HEK293T (cell line): ENCODE results near the gene KDM5C.

Source experiments
- CTCF ChIA-PET: fragments of 350-600 bp; formaldehyde crosslinking; extraction: SDS; loops from one replicate; lab custom pipeline; 2021; ENCODE audit warnings: antibody characterized with exemption, inconsistent platforms; lab: Yijun Ruan, JAX
- POLR2A ChIA-PET: fragments of 350-600 bp; formaldehyde crosslinking; extraction: SDS; loops from one replicate; lab custom pipeline; 2020; ENCODE audit warnings: antibody characterized with exemption, inconsistent platforms; lab: Yijun Ruan, JAX
- DNase-seq: peaks from one replicate; pipeline ENCODE4 v3.0.0; 2012; ENCODE audit warnings: mixed read lengths; ENCODE audit errors: extremely low spot score
- ARNT ChIP-seq: fragments of 450-650 bp; IDR thresholded peaks from 2 replicates; pipeline ENCODE4 v1.6.1; 2017; ENCODE audit warnings: mild to moderate bottlenecking
- BHLHE40 ChIP-seq: fragments of 450-650 bp; IDR thresholded peaks from 2 replicates; pipeline ENCODE4 v1.6.1; 2016; ENCODE audit warnings: mild to moderate bottlenecking, moderate library complexity, borderline replicate concordance
- CTBP1 ChIP-seq: fragments of 450-650 bp; IDR thresholded peaks from 2 replicates; pipeline ENCODE4 v1.6.1; 2016; ENCODE audit warnings: borderline replicate concordance
- ELF4 ChIP-seq: fragments of 450-650 bp; IDR thresholded peaks from 2 replicates; pipeline ENCODE4 v1.6.1; 2017; ENCODE audit warnings: antibody characterized with exemption
- FOXA1 ChIP-seq: fragments of 450-650 bp; IDR thresholded peaks from 2 replicates; pipeline ENCODE4 v1.6.1; 2016; ENCODE audit warnings: mild to moderate bottlenecking
- FOXK2 ChIP-seq: fragments of 450-650 bp; IDR thresholded peaks from 2 replicates; pipeline ENCODE4 v1.6.1; 2016; ENCODE audit warnings: mild to moderate bottlenecking
- FOXM1 ChIP-seq: fragments of 450-650 bp; IDR thresholded peaks from 2 replicates; pipeline ENCODE4 v1.6.1; 2017; ENCODE audit warnings: mild to moderate bottlenecking, borderline replicate concordance
- HDGF ChIP-seq: fragments of 450-650 bp; IDR thresholded peaks from 2 replicates; pipeline ENCODE4 v1.6.1; 2017; ENCODE audit warnings: antibody characterized with exemption, borderline replicate concordance
- L3MBTL2 ChIP-seq: fragments of 450-650 bp; conservative IDR thresholded peaks from 2 replicates; pipeline ENCODE4 v1.6.1; 2016; ENCODE audit warnings: mild to moderate bottlenecking
- LEF1 ChIP-seq: fragments of 450-650 bp; IDR thresholded peaks from 2 replicates; pipeline ENCODE4 v1.6.1; 2017; ENCODE audit warnings: mild to moderate bottlenecking, borderline replicate concordance
- NFRKB ChIP-seq: fragments of 450-650 bp; IDR thresholded peaks from 2 replicates; pipeline ENCODE4 v1.6.1; 2016; ENCODE audit warnings: mild to moderate bottlenecking, moderate library complexity
- PKNOX1 ChIP-seq: fragments of 450-650 bp; IDR thresholded peaks from 2 replicates; pipeline ENCODE4 v1.6.1; 2016
- SP1 ChIP-seq: fragments of 450-650 bp; IDR thresholded peaks from 2 replicates; pipeline ENCODE4 v1.6.1; 2017
- SUZ12 ChIP-seq: fragments of 450-650 bp; IDR thresholded peaks from 2 replicates; pipeline ENCODE4 v1.6.1; 2016; ENCODE audit warnings: mild to moderate bottlenecking
- TARDBP ChIP-seq: fragments of 450-650 bp; IDR thresholded peaks from 2 replicates; pipeline ENCODE4 v1.6.1; 2016
- ZNF384 ChIP-seq: fragments of 450-650 bp; IDR thresholded peaks from 2 replicates; pipeline ENCODE4 v1.6.1; 2016

KDM5C gene

GRCh38 chrX:53251307-53251706, 26.3 kb upstream of the KDM5C start:
- no peak for TF ChIP-seq ARNT
- no peak for TF ChIP-seq FOXA1
- TF ChIP-seq ZNF384: no peak
- no peak for TF ChIP-seq BHLHE40
- no peak for TF ChIP-seq TARDBP
- TF ChIP-seq SP1: no peak
- no peak for TF ChIP-seq SUZ12
- TF ChIP-seq FOXK2: no peak
- TF ChIP-seq NFRKB: no peak
- TF ChIP-seq FOXM1: no peak
- TF ChIP-seq L3MBTL2: no peak
- TF ChIP-seq LEF1: no peak
- TF ChIP-seq ELF4: no peak
- TF ChIP-seq HDGF: no peak
- TF ChIP-seq PKNOX1: no peak
- TF ChIP-seq CTBP1: no peak
- ChIA-PET CTCF (interaction anchor here (1.0 kb wide), 1 partner anchor 33 kb away, joined by 3 read pairs; no protein-coding TSS in a partner anchor), POLR2A (no interaction called here)
- no peak for DNase-seq

- ChIA-PET POLR2A (no interaction called here), CTCF (no interaction called here)
- DNase-seq: no peak
- TF ChIP-seq CTBP1 (no peak), PKNOX1 (no peak), ARNT (no peak), SP1 (no peak), SUZ12 (no peak), FOXK2 (no peak), TARDBP (no peak), FOXA1 (no peak), HDGF (no peak), ELF4 (no peak), L3MBTL2 (no peak), BHLHE40 (no peak), LEF1 (no peak), NFRKB (no peak), ZNF384 (no peak), FOXM1 (no peak)
These were observed 25.5 kb upstream of the KDM5C start for GRCh38 chrX:53250556-53250955.

GRCh38 chrX:53249408-53250042, 24.5 kb upstream of the KDM5C start:
- no peak for DNase-seq
- POLR2A ChIA-PET: interaction anchor here (0.9 kb wide), 1 partner anchor 24 kb away, joined by 3 read pairs; no protein-coding TSS in a partner anchor
- TF ChIP-seq HDGF (no peak), ARNT (no peak), FOXK2 (no peak), BHLHE40 (no peak), FOXM1 (no peak), NFRKB (no peak), ZNF384 (no peak), SUZ12 (no peak), FOXA1 (no peak), LEF1 (no peak)
- CTCF ChIA-PET: no interaction called here

- DNase-seq: no peak
- TF ChIP-seq HDGF (no peak), LEF1 (no peak), CTBP1 (no peak)
- ChIA-PET POLR2A (no interaction called here), CTCF (no interaction called here)
These were observed 22.9 kb upstream of the KDM5C start for GRCh38 chrX:53247928-53248327.

GRCh38 chrX:53246231-53246630, 21.2 kb upstream of the KDM5C start:
- no peak for DNase-seq
- ChIA-PET CTCF (interaction anchor here (0.7 kb wide), 1 partner anchor 59 kb away, joined by 6 read pairs; no protein-coding TSS in a partner anchor), POLR2A (interaction anchor here (1.2 kb wide), 1 partner anchor 36 kb away, joined by 3 read pairs; no protein-coding TSS in a partner anchor)
- TF ChIP-seq CTBP1 (no peak), PKNOX1 (no peak), FOXA1 (no peak), NFRKB (no peak), FOXK2 (no peak), ARNT (no peak), LEF1 (no peak), ZNF384 (no peak), L3MBTL2 (no peak)

GRCh38 chrX:53244610-53245009, 19.6 kb upstream of the KDM5C start:
- no peak for TF ChIP-seq PKNOX1
- TF ChIP-seq L3MBTL2: no peak
- TF ChIP-seq ELF4: no peak
- TF ChIP-seq CTBP1: no peak
- TF ChIP-seq FOXA1: no peak
- no peak for TF ChIP-seq FOXK2
- no peak for TF ChIP-seq ZNF384
- no peak for TF ChIP-seq LEF1
- TF ChIP-seq BHLHE40: no peak
- no peak for TF ChIP-seq TARDBP
- no peak for TF ChIP-seq NFRKB
- TF ChIP-seq FOXM1: no peak
- TF ChIP-seq ARNT: no peak
- ChIA-PET CTCF (interaction anchor here (1.0 to 1.7 kb wide), 2 partner anchors 12 to 19 kb away, joined by 4 to 9 read pairs; no protein-coding TSS in a partner anchor), POLR2A (no interaction called here)
- DNase-seq: no peak
